ENCODE measurements around the gene ALDH7A1. TPM values are rescaled to one million over a fixed set of nuclear protein-coding genes. Genes with fewer than 3 reads are reported as not detected.
"Not testable (repeated sequence)": the region's sequence is repeated elsewhere in the genome, so short reads cannot be mapped to it uniquely, and the experiment has no call there.

Gene ALDH7A1
- polyA plus RNA-seq (ENCODE audit: insufficient read length) = 191 TPM
- long read RNA-seq, donor 1, full-length matches to known transcripts = 36 of 72 reads
- long read RNA-seq, donor 1, partial matches to known transcripts = 36 of 72 reads
- long read RNA-seq, donor 1, other reads (novel, unspliced or antisense) = 0 of 72 reads
- long read RNA-seq, donor 2, full-length matches to known transcripts = 21 of 36 reads
- long read RNA-seq, donor 2, partial matches to known transcripts = 15 of 36 reads
- long read RNA-seq, donor 2, other reads (novel, unspliced or antisense) = 0 of 36 reads
- long read RNA-seq, donor 3, full-length matches to known transcripts = 20 of 34 reads
- long read RNA-seq, donor 3, partial matches to known transcripts = 14 of 34 reads
- long read RNA-seq, donor 3, other reads (novel, unspliced or antisense) = 0 of 34 reads
- long read RNA-seq, donor 4 = 0 reads
- long read RNA-seq, donor 5, full-length matches to known transcripts = 60 of 93 reads
- long read RNA-seq, donor 5, partial matches to known transcripts = 33 of 93 reads
- long read RNA-seq, donor 5, other reads (novel, unspliced or antisense) = 0 of 93 reads
- long read RNA-seq, donor 6, full-length matches to known transcripts = 27 of 80 reads
- long read RNA-seq, donor 6, partial matches to known transcripts = 53 of 80 reads
- long read RNA-seq, donor 6, other reads (novel, unspliced or antisense) = 0 of 80 reads
- long read RNA-seq, donor 7, full-length matches to known transcripts = 46 of 86 reads
- long read RNA-seq, donor 7, partial matches to known transcripts = 40 of 86 reads
- long read RNA-seq, donor 7, other reads (novel, unspliced or antisense) = 0 of 86 reads
- long read RNA-seq, donor 8, full-length matches to known transcripts = 12 of 27 reads
- long read RNA-seq, donor 8, partial matches to known transcripts = 10 of 27 reads
- long read RNA-seq, donor 8, other reads (novel, unspliced or antisense) = 5 of 27 reads

DNA sequence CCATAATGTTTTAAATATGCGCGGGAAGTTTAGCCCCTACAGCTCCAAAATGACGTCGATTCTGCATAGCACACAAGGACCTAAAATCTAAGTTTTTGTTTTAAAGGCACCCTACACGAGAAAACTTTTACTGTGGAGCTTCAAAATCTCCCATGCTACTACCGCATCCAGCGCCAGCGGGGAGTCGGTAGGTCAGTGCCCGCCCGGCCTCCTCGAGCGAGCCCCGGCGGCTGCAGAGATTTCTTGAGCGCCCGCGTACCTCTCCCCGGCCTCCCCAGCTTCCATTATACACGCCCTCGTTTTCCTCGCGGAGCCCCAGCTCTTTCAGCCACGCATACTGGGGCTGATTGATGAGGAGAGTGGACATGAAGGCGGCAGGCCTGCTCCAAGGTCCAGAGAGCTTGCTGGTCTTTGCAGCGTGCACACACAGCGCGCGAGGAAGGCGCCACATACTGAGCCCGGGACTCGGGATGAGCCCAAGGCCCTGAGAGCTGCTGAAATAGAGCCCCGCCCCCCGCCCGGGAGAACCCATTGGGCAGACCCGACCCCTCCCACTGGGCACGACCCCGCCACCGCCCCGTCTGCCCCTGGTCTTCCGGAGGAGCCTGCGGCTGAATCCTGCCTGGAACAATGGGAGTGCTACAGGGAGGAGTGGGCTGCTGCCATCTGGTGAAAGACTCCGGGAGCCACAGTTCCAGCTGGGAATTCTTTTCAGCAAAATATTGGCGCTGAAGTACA lies at the start of gene ALDH7A1:
Gene ALDH7A1 (minus strand): TSS at position 472 of the 738 bp plus-strand sequence. CDS start 21 bp downstream, at position 451.
- peak; percentile 94 for DNase-seq

GRCh38 chr5:126641387-126641786 lies 46.4 kb upstream of the ALDH7A1 start:
- no peak for DNase-seq

DNA sequence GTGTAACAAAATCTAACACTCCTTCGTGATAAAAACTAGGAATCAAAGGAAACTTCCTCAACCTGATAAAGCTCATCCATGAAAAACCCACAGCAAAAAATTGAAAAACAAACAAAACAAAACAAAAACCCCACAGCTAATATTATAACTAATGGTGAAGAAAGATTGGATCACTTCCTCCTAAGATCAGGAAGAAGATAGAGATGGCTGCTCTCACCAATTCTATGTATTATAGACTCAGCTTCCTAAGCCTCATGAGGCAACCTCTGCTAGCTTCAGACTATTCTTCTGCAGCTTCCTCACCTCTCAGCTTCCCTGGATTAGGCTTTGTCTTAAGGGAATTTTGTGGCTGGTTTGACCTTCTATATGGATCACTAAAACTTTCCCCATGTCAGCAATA lies 45.8 kb upstream of the ALDH7A1 start:
- no peak for DNase-seq

DNA sequence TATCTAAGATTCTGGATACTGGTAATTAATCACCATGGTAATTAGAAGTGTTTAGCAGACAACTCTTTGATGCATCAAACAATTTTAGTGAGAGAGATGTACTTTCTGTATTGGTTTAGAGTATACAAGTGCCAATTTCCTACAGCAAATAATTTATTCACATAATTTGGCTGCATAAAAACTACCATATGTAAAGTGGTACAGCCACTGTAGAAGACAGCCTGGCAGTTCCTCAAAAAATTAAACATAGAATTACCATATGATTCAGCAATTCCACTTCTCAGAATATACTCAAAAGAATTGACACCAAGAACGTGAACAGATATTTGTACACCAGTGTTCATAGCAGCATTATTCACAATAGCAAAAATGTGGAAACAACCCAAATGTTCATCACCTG lies 41.9 kb upstream of the ALDH7A1 start:
- DNase-seq = no peak

DNA sequence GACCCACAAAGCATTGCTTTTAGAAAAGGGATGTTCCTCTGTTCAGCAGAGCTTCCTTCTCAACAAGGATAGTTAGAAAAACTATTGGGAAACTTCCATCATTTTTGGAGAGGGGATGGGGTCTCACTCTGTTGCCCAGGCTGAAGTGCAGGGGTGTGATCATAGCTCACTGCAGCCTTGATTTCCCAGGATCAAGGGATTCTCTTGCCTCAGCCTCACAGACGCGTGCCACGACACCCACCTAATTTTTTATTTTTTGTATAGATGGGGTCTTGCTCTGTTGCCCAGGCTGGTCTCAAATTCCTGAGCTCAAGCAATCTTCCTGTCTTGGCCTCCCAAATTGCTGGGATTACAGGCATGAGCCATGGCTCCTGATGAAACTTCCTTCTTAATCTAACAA lies 40.6 kb upstream of the ALDH7A1 start:
- DNase-seq = no peak

GRCh38 chr5:126633552-126633951 lies 38.5 kb upstream of the ALDH7A1 start:
- DNase-seq = no peak

DNA sequence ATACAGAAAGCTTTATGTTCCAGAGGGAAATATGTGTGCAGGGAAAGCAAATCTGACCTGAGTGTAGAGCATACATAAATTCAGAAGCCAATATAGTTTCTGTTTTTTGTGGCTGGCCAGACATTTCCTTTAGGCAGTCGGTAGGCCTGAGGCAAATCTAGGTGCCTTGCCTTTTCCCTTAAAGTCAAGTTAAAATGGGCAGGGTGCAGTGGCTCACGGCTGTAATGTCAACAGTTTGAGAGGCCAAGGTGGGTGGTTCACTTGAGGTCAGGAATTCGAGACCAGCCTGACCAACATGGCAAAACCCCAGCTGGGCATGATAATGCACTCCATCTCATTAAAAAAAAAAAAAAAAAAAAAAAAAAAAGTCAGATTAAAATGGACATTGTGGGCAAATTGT lies 36.9 kb upstream of the ALDH7A1 start:
- DNase-seq = no peak

DNA sequence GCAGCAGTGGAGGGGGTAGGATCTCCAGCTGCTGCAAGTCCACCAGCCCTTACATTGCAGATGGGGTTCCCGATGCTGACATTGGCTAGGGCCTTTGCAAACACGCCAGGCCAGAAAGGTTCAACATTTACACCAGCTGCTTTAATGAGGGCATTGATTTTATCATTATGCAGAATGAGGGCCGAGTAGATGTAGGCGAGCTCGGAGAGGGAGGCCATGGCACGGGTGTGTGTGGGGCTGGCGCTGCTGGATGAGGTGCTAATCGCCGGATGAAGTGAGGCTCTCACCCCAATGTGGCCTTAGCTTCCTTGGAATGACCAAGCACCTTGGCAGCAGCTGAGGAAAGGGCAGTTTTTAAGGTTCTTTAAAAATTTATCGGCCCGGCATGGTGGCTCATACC lies 33.1 kb upstream of the ALDH7A1 start:
- DNase-seq = no peak

GRCh38 chr5:126624534-126624933 lies 29.5 kb upstream of the ALDH7A1 start:
- no peak for DNase-seq

DNA sequence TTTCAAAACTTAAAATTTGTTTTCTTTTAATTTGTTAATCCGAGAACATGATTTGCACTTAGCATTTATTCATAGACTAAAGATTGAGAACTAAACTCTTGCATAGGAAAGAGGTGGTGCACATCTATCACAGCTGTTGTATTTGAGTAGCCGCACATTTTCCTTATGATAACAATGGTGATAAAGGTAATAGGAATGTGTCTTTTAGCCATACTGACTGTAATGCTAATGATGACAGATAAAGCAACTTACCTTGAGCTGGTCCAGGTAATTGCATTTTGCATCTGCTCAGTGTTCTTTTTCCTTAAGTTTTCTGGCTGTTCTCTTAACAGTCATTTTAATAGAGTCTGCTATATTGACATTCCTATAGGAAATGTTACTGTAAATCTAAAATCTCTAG lies 24.8 kb upstream of the ALDH7A1 start:
- no peak for DNase-seq

DNA sequence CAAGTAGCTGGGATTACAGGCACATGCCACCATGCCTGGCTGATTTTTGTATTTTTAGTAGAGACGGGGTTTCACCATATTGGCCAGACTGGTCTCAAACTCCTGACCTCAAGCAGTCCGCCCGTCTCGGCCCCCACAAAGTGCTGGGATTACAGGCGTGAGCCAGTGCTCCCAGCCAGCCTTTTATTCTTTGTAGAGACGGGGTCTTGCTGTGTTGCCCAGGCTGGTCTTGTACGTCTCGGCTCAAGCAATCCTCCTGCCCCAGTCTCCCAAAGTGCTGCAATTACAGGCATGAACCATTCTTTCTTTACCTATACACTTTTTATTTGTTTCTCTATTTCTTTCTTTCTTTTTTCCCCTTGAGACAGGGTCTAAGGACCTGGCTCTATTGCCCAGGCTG lies 22.6 kb upstream of the ALDH7A1 start:
- not testable (repeated sequence) for DNase-seq

GRCh38 chr5:126615286-126615685 lies 20.3 kb upstream of the ALDH7A1 start:
- no peak for DNase-seq

DNA sequence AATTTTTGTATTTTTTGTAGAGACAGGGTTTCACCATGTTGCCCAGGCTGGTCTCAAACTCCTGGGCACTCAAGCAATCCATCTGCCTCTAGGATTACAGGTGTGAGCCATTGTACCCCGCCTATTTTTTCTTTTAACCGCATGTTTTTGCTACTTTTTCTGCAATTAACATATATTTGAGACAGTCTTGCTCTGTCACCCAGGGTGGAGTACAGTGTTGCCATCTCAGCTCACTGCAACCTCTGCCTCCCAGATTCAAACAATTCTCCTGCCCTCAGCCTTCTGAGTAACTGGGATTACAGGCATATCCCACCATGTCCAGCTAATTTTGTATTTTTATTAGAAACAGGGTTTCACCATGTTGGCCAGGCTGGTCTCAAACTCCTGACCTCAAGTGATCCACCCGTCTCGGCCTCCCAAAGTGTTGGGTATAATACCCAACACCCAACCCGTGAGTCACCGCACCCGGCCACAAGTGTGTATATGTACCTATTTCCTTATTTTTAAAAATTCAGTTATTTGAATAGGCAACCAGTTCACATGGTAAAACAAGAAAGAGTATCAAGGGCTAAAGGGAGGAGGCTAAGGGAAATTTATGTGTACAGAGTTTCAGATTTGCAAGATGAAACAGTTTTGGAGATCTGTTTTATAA lies 19.0 kb upstream of the ALDH7A1 start:
- DNase-seq = no peak

- no peak for DNase-seq
Measured at GRCh38 chr5:126610616-126611015, 15.6 kb upstream of the ALDH7A1 start.

GRCh38 chr5:126610160-126610559 lies 15.1 kb upstream of the ALDH7A1 start:
- DNase-seq = no peak

DNA sequence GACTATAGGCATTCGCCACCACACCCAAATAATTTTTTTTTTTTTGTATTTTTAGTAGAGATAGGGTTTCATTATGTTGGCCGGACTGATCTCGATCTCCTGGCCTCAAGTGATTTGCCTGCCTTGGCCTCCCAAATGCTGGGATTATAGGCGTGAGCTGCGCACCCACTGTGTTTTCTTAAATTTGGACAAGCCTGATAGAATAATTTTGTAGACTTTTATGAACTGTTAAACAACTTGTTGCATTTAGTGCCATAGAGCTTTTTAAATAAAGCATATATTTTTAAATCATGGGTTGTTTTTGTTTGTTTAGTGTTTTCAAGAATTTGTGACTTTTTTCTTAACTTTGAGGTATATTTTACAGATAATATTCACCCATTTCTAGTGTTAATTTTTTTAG lies 10.5 kb upstream of the ALDH7A1 start:
- DNase-seq = no peak

DNA sequence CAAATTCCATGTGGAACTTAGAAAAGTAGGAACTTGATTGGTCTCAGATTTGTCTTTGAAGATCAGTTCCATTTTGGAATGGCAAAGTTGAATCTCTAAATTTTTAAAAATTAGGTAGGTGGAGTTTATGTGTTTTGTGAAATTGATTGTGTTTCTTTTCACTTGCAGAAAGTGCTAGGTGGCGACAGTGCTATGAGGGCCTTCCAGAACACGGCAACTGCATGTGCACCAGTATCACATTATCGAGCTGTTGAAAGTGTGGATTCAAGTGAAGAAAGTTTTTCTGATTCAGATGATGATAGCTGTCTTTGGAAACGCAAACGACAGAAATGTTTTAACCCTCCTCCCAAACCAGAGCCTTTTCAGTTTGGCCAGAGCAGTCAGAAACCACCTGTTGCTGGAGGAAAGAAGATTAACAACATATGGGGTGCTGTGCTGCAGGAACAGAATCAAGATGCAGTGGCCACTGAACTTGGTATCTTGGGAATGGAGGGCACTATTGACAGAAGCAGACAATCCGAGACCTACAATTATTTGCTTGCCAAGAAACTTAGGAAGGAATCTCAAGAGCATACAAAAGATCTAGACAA lies 8.5 kb upstream of the ALDH7A1 start:
- DNase-seq = no peak

DNA sequence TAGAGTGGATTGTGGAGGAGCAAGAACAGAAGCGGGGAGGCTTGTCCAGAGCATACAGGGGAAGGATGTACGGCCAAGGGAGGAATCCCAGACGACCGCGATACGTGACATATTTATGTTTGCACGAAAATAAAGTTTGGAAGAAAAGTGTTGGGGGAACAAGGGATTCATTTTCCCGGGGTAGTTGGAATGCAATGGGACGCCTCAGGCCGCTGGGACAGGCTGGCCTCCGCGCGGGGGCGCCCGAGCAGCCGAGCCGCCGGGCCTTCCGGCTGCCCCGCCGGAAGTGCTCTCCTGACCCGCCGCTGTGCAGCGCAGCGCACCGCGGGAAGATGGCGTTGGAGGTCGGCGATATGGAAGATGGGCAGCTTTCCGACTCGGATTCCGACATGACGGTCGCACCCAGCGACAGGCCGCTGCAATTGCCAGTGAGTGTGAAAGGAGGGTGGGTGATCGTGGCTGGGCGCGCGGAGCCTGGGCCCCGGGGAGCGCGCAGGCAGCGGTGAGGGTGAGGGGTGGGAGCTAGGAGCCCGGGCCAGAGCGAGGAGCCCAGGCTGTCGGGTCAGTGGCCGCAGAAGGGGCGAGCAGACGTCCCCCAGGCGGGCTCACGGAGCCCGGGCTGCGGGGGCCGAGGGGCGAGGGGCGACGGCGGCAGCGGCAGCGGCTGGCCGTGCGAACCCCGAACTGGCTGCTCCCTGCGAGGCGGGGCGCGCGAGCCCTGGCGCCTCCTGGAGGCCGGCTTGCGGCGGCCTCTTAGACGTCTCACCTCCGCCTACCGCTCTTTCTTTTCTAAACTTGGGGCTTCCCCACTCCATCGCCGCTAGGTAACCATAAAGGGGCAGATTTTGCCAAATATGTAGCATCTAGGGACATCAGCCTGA lies 5.9 kb upstream of the ALDH7A1 start, which contains the start of gene PHAX:
Gene PHAX (plus strand): TSS at position 317 of the 881 bp plus-strand sequence. CDS start 16 bp downstream, at position 333.
- DNase-seq = peak; percentile 78

GRCh38 chr5:126599971-126600630 lies 5.1 kb upstream of the ALDH7A1 start:
- not testable (repeated sequence) for DNase-seq

DNA sequence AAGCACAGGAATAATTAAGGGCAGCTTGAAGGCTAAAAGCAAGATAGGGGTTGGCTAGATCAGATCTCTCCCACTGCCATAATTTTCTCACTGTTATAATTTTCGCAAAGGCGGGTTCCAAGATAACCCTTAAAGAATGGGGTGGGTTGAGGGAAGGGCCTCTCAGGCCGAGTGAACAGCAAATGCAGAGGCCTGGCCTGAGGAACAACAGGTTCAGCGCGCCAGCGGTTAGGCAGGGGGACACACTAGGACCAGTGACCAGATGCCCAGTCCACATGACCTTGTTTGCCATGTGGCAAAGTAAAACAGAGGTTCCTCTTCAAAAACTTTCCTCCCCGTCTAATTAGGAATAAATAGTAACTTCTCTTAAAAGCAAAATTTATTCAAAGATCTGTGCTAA lies 4.5 kb upstream of the ALDH7A1 start:
- no peak for DNase-seq

Measured in left kidney (tissue), 8 donors.